ENCODE results near the gene OLIG2.

The OLIG2 gene

DNA sequence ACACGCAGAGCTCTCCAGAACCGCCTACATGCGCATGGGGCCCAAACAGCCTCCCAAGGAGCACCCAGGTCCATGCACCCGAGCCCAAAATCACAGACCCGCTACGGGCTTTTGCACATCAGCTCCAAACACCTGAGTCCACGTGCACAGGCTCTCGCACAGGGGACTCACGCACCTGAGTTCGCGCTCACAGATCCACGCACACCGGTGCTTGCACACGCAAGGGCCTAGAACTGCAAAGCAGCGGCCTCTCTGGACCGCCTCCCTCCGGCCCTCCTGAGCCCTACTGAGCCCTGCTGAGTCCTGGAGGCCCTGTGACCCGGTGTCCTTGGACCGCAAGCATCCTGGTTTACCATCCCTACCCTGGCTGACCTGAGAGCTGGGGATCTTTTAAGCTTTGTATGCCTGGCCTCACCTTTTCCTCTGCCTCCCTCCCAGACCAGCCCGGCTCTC is 8.3 kb downstream of the OLIG2 start:
- no peaks in the 10 kb centered on the region for H3K79me2 ChIP-seq (ENCODE audit: insufficient read depth, low read depth)
- peaks cover 10% of the 10 kb centered on the region for H3K4me1 ChIP-seq (ENCODE audit: low read depth, poor library complexity, severe bottlenecking)
- H3K36me3 ChIP-seq (ENCODE audit: insufficient read depth) = no peaks in the 10 kb centered on the region
- TF ChIP-seq, protein P1, sequence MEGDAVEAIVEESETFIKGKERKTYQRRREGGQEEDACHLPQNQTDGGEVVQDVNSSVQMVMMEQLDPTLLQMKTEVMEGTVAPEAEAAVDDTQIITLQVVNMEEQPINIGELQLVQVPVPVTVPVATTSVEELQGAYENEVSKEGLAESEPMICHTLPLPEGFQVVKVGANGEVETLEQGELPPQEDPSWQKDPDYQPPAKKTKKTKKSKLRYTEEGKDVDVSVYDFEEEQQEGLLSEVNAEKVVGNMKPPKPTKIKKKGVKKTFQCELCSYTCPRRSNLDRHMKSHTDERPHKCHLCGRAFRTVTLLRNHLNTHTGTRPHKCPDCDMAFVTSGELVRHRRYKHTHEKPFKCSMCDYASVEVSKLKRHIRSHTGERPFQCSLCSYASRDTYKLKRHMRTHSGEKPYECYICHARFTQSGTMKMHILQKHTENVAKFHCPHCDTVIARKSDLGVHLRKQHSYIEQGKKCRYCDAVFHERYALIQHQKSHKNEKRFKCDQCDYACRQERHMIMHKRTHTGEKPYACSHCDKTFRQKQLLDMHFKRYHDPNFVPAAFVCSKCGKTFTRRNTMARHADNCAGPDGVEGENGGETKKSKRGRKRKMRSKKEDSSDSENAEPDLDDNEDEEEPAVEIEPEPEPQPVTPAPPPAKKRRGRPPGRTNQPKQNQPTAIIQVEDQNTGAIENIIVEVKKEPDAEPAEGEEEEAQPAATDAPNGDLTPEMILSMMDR (conservative IDR thresholded peaks at IDR 0.05; ENCODE audit: low read depth, low read length) = no peak
- H3K27ac ChIP-seq = no peak overlapping the region
- H4K20me1 ChIP-seq (ENCODE audit: insufficient read depth) = no peaks in the 10 kb centered on the region
- no peak overlapping the region for H3K4me3 ChIP-seq (IDR thresholded peaks at IDR 0.05; ENCODE audit: insufficient read depth, low read depth, low read length)
- H3K4me2 ChIP-seq = no peak overlapping the region
- no peak overlapping the region for H3K9ac ChIP-seq
- no peaks in the 10 kb centered on the region for H3K27me3 ChIP-seq (ENCODE audit: insufficient read depth, low read depth)
- no peak overlapping the region for H2AFZ ChIP-seq (ENCODE audit: low read depth)

DNA sequence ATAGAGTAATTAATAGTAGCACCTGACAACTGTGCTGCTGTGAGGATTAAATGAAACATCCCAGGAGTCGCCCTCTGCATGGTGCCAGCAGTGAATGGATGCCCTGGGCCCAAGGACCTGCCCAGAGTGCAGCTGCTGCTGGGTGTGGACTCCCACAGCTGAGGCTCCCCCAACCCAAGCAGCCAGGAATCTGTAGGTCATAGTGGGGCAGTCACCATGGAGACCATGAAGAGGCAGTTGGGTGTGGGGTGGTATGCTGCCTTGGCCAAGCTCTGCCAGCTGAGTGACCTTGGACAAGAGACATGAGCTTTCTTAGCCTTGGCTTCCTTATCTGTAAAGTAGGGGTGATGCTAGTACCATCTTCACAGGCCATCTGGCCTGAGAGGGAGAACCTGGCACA is 9.4 kb downstream of the OLIG2 start:
- no peaks in the 10 kb centered on the region for H3K27me3 ChIP-seq (ENCODE audit: insufficient read depth, low read depth)
- TF ChIP-seq, protein P1 (conservative IDR thresholded peaks at IDR 0.05; ENCODE audit: low read depth, low read length) = no peak

DNA sequence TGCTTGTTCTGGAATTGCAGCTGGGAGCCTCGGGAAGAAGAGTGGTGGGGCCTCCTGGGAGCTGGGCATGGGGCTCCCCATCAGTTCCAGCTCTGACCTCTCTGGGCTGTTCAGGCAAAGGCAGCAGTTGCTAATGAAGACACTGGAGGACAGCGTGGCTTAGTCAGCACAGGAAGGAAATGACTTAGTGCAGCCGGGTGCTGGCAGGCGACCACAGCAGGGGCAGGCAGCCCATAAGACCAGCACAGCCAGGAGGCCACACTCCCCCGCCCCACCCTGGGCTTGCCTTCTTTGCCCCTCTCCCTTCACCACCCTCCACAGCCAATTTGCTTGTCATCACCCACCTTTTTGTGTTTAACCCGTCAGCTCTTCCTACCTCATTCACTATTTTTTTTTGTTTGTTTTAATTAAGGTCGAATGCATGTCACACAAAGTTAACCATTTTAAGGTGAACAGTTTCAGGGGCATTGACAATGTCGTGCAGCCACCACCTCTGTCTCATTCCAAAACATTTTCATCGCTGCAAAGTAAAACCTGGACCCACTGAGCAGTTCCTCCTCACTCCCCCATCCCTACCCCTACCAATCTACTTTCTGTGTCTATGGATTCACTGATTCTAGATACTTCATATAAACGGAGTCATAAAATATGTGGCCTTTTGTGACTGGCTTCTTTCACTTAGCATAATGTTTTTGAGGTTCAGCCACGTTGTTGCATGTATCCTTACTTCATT is 10.9 kb downstream of the OLIG2 start:
- Histone ChIP-seq H3K79me2 (ENCODE audit: insufficient read depth, low read depth) (no peaks in the 10 kb centered on the region), H3K4me2 (0 out of 2 replicates have a peak overlapping the region, but pooled peaks have one; percentile 22), H3K4me1 (ENCODE audit: low read depth, poor library complexity, severe bottlenecking) (peaks cover 10% of the 10 kb centered on the region), H3K27me3 (ENCODE audit: insufficient read depth, low read depth) (no peaks in the 10 kb centered on the region), H3K4me3 (IDR thresholded peaks at IDR 0.05; ENCODE audit: insufficient read depth, low read depth, low read length) (no peak overlapping the region), H2AFZ (ENCODE audit: low read depth) (peak overlapping the region; percentile 44; the same call in 1 of the 2 replicates), H3K27ac (no peak overlapping the region), H4K20me1 (ENCODE audit: insufficient read depth) (no peaks in the 10 kb centered on the region), H3K36me3 (ENCODE audit: insufficient read depth) (no peaks in the 10 kb centered on the region), H3K9ac (no peak overlapping the region)
- TF ChIP-seq, protein P1 (conservative IDR thresholded peaks at IDR 0.05; ENCODE audit: low read depth, low read length) = no peak

More for the DNA sequence above, 9.4 kb downstream of the OLIG2 start:
- H3K9ac ChIP-seq = no peak overlapping the region
- H2AFZ ChIP-seq (ENCODE audit: low read depth) = no peak overlapping the region
- no peaks in the 10 kb centered on the region for H3K36me3 ChIP-seq (ENCODE audit: insufficient read depth)
- no peak overlapping the region for H3K4me3 ChIP-seq (IDR thresholded peaks at IDR 0.05; ENCODE audit: insufficient read depth, low read depth, low read length)
- no peak overlapping the region for H3K27ac ChIP-seq
- H3K79me2 ChIP-seq (ENCODE audit: insufficient read depth, low read depth) = no peaks in the 10 kb centered on the region
- no peaks in the 10 kb centered on the region for H4K20me1 ChIP-seq (ENCODE audit: insufficient read depth)
- H3K4me2 ChIP-seq = no peak overlapping the region
- H3K4me1 ChIP-seq (ENCODE audit: low read depth, poor library complexity, severe bottlenecking) = peaks cover 10% of the 10 kb centered on the region

DNA sequence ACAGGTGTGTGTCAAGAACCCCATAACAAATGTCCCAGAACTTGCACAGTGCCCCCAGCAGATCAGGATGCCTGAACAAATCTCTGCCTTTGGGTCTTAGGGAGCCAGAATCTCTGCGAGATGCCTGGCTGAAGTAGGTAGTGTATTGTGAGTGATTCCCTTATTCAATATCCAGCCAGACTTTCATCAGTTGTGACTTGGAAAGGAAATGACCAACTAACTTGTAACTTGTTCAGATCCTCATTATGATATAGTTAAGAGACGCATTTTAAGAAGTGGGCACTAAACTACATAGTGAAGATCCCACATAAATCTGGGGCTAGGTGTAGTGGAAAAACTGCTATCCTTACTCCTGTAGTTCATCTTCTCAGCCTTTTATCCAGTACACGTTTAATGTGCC is 11.8 kb downstream of the OLIG2 start:
- Histone ChIP-seq H4K20me1 (ENCODE audit: insufficient read depth) (no peaks in the 10 kb centered on the region), H2AFZ (ENCODE audit: low read depth) (no peak overlapping the region), H3K9ac (no peak overlapping the region), H3K4me2 (no peak overlapping the region), H3K4me3 (IDR thresholded peaks at IDR 0.05; ENCODE audit: insufficient read depth, low read depth, low read length) (no peak overlapping the region), H3K79me2 (ENCODE audit: insufficient read depth, low read depth) (no peaks in the 10 kb centered on the region), H3K4me1 (ENCODE audit: low read depth, poor library complexity, severe bottlenecking) (peaks cover 10% of the 10 kb centered on the region), H3K27me3 (ENCODE audit: insufficient read depth, low read depth) (no peaks in the 10 kb centered on the region), H3K27ac (no peak overlapping the region), H3K36me3 (ENCODE audit: insufficient read depth) (no peaks in the 10 kb centered on the region)
- TF ChIP-seq, protein P1 (conservative IDR thresholded peaks at IDR 0.05; ENCODE audit: low read depth, low read length) = no peak
